Hepatocyte (in vitro differentiated cells): ENCODE data around the gene KLRC4.
"Not testable (repeated sequence)": the region's sequence is repeated elsewhere in the genome, so short reads cannot be mapped to it uniquely, and the experiment has no call there.

Source experiments
- CTCF ChIP-seq: fragments of 200-600 bp; sonication (generic); IDR thresholded peaks from 2 replicates; pipeline ENCODE4 v1.5.1; 2016; ENCODE audit warnings: antibody characterized with exemption, mild to moderate bottlenecking; ENCODE audit not compliant: poor library complexity
- EZH2 ChIP-seq: fragments of 200-600 bp; sonication (generic); IDR thresholded peaks from 2 replicates; pipeline ENCODE4 v1.6.1; 2016; ENCODE audit warnings: antibody characterized with exemption, mild to moderate bottlenecking, borderline replicate concordance
- EZH2phosphoT487 ChIP-seq: fragments of 200-600 bp; sonication (generic); IDR thresholded peaks from one replicate; pipeline ENCODE4 v1.6.1; 2018; ENCODE audit warnings: antibody characterized with exemption, mild to moderate bottlenecking, low read depth, moderate library complexity; ENCODE audit not compliant: unreplicated experiment, severe bottlenecking

GRCh38 chr12:10378737-10379136 is 30.8 kb downstream of the KLRC4 start:
- TF ChIP-seq CTCF, EZH2, EZH2phosphoT487: not testable (repeated sequence)
